HCT116 (cell line): ENCODE data around the gene EIF3M. TPM values are rescaled to one million over a fixed set of nuclear protein-coding genes. Genes with fewer than 3 reads are reported as not detected.

Source experiments
- ATAC-seq: fragments of 200-7000 bp; cut with Tn5 transposase; 2 replicates; pipeline ENCODE4 v1.9.1; 2020; ENCODE audit warnings: mild to moderate bottlenecking, moderate library complexity
- BruUV-seq: library from RNA; stranded (reverse); fragments of 400-500 nt; replicated peaks from 2 replicates; lab custom pipeline; 2021; lab: Mats Ljungman, UMichigan
- CTCF ChIA-PET: fragments of 300-600 bp; sonication (Branson Sonifier 250); formaldehyde crosslinking; loops from one replicate; lab custom pipeline; 2021; ENCODE audit warnings: antibody characterized with exemption; lab: Charles Lee
- POLR2A ChIA-PET: fragments of 300-600, 350-600 bp; sonication (Branson Sonifier 250); formaldehyde crosslinking; loops from one replicate; lab custom pipeline; 2021; ENCODE audit warnings: antibody characterized with exemption; lab: Charles Lee
- RAD21 ChIA-PET, 2 experiments: fragments of 300-600 bp; sonication (Branson Sonifier 250); formaldehyde crosslinking; loops; one replicate each; lab custom pipeline; 2023; ENCODE audit warnings: low total read pairs in 2 of 2; ENCODE audit not compliant: uncharacterized antibody in 2 of 2, unreplicated experiment in 2 of 2, low non-redundant PET in 1 of 2; lab: Charles Lee
- DNase-seq: peaks from one replicate; pipeline ENCODE4 v3.0.0-alpha.2; 2010; ENCODE audit warnings: low read depth, low spot score
- H2AFZ ChIP-seq: fragments of 200-600 bp; shearing (Covaris generic), sonication (generic); 2 replicates; pipeline ENCODE4 v1.6.1; 2017; ENCODE audit warnings: low read depth, mixed run types, mixed read lengths, antibody characterized with exemption, low read length; ENCODE audit not compliant: poor library complexity, severe bottlenecking
- H3K27ac ChIP-seq: 2 replicates; pipeline ENCODE4 v1.5.1; 2012; ENCODE audit warnings: low read depth, low read length
- H3K27me3 ChIP-seq: fragments of 200-600 bp; sonication (generic); 2 replicates; pipeline ENCODE4 v1.6.1; 2016; ENCODE audit warnings: mixed run types, low read length, mixed read lengths; ENCODE audit not compliant: insufficient read depth
- H3K36me3 ChIP-seq, 2 experiments: fragments of 200-500 bp in 1 of 2; fragments of 200-600 bp in 1 of 2; sonication (Bioruptor generic) in 1 of 2; sonication (generic) in 1 of 2; 2 replicates each; pipeline versions ENCODE4 v1.5.1 to v1.6.1; 2014 to 2016; ENCODE audit warnings: low read length in 2 of 2, inconsistent platforms in 1 of 2, mixed read lengths in 1 of 2, mixed run types in 1 of 2; ENCODE audit not compliant: insufficient read depth in 2 of 2, control insufficient read depth in 1 of 2
- H3K4me1 ChIP-seq, 2 experiments: fragments of 200-600 bp in 1 of 2; sonication (generic) in 1 of 2; 2 replicates each; pipeline versions ENCODE4 v1.5.1 to v1.6.1; 2012 to 2017; ENCODE audit warnings: low read length in 2 of 2, inconsistent platforms in 1 of 2, mild to moderate bottlenecking in 1 of 2, mixed read lengths in 1 of 2, mixed run types in 1 of 2, moderate library complexity in 1 of 2; ENCODE audit not compliant: insufficient read depth in 2 of 2, control insufficient read depth in 1 of 2
- H3K4me2 ChIP-seq: fragments of 200-600 bp; sonication (generic); 2 replicates; pipeline ENCODE4 v1.6.1; 2017; ENCODE audit warnings: mixed run types, low read length, mixed read lengths
- H3K4me3 ChIP-seq, 2 experiments: fragments of 200-600 bp in 1 of 2; sonication (generic) in 1 of 2; replicated peaks in 1 of 2; 2 replicates each; pipeline ENCODE4 v1.5.1; 2011 to 2016; ENCODE audit warnings: low read length in 2 of 2, control low read depth in 1 of 2, low read depth in 1 of 2, mild to moderate bottlenecking in 1 of 2, mixed read lengths in 1 of 2, mixed run types in 1 of 2
- H3K79me2 ChIP-seq: fragments of 200-600 bp; sonication (generic); 2 replicates; pipeline ENCODE4 v1.6.1; 2017; ENCODE audit warnings: mild to moderate bottlenecking, mixed run types, low read length, moderate library complexity, mixed read lengths; ENCODE audit not compliant: insufficient read depth
- H3K9ac ChIP-seq: fragments of 200-600 bp; sonication (generic); 2 replicates; pipeline ENCODE4 v1.6.1; 2016; ENCODE audit warnings: low read length, mixed read lengths
- H3K9me2 ChIP-seq: fragments of 200-600 bp; sonication (generic), shearing (Covaris generic); 2 replicates; pipeline ENCODE4 v1.6.1; 2017; ENCODE audit warnings: mixed run types, mild to moderate bottlenecking, moderate library complexity; ENCODE audit not compliant: insufficient read depth
- H3K9me3 ChIP-seq, 2 experiments: fragments of 200-500 bp in 1 of 2; fragments of 200-600 bp in 1 of 2; sonication (Bioruptor generic) in 1 of 2; sonication (generic) in 1 of 2; 2 replicates each; pipeline ENCODE4 v1.6.1; 2014 to 2017; ENCODE audit warnings: low read length in 2 of 2, mixed read lengths in 2 of 2, inconsistent platforms in 1 of 2, low read depth in 1 of 2, mild to moderate bottlenecking in 1 of 2, mixed run types in 1 of 2, moderate library complexity in 1 of 2; ENCODE audit not compliant: control insufficient read depth in 1 of 2, insufficient read depth in 1 of 2
- H4K20me1 ChIP-seq: fragments of 200-600 bp; sonication (generic), shearing (Covaris generic); 2 replicates; pipeline ENCODE4 v1.6.1; 2017; ENCODE audit warnings: mixed run types, mild to moderate bottlenecking, moderate library complexity; ENCODE audit not compliant: insufficient read depth
- CBX3 ChIP-seq: IDR thresholded peaks from 2 replicates; pipeline ENCODE4 v1.6.1; 2012; ENCODE audit warnings: low read depth
- CEBPB ChIP-seq: IDR thresholded peaks from 2 replicates; pipeline ENCODE4 v1.6.1; 2012; ENCODE audit warnings: low read depth
- EGR1 ChIP-seq: IDR thresholded peaks from 2 replicates; pipeline ENCODE4 v1.6.1; 2012; ENCODE audit warnings: low read depth
- EZH2 ChIP-seq: fragments of 200-600 bp; sonication (generic); IDR thresholded peaks from 2 replicates; pipeline ENCODE4 v1.6.1; 2017; ENCODE audit warnings: antibody characterized with exemption, mixed run types
- FOSL1 ChIP-seq: IDR thresholded peaks from 2 replicates; pipeline ENCODE4 v1.6.1; 2012; ENCODE audit warnings: low read depth
- POLR2A ChIP-seq: IDR thresholded peaks from 2 replicates; pipeline ENCODE4 v1.7.0; 2011; ENCODE audit warnings: borderline replicate concordance; ENCODE audit not compliant: insufficient read depth, insufficient read length; ENCODE audit errors: extremely low read depth
- POLR2AphosphoS5 ChIP-seq: IDR thresholded peaks from 2 replicates; pipeline ENCODE4 v1.6.1; 2011; ENCODE audit warnings: mild to moderate bottlenecking, low read depth, low read length, moderate library complexity
- RAD21 ChIP-seq: IDR thresholded peaks from 2 replicates; pipeline ENCODE4 v1.6.1; 2012; ENCODE audit warnings: low read depth, mild to moderate bottlenecking
- SIN3A ChIP-seq: IDR thresholded peaks from 2 replicates; pipeline ENCODE4 v1.6.1; 2012; ENCODE audit warnings: low read depth
- SP1 ChIP-seq: IDR thresholded peaks from 2 replicates; pipeline ENCODE4 v1.6.1; 2012; ENCODE audit warnings: low read depth
- TCF7L2 ChIP-seq: IDR thresholded peaks from 2 replicates; pipeline ENCODE4 v1.7.0; 2011; ENCODE audit warnings: borderline replicate concordance, inconsistent platforms; ENCODE audit not compliant: insufficient read depth, insufficient read length; ENCODE audit errors: extremely low read depth
- YY1 ChIP-seq: IDR thresholded peaks from 2 replicates; pipeline ENCODE4 v1.6.1; 2011; ENCODE audit warnings: low read length, low read depth, moderate library complexity, mild to moderate bottlenecking; ENCODE audit not compliant: insufficient replicate concordance; ENCODE audit errors: extremely low read depth
- ZFX ChIP-seq: fragments of 450-650 bp; IDR thresholded peaks from 2 replicates; pipeline ENCODE4 v1.6.1; 2017
- ZNF274 ChIP-seq: fragments of 200-500 bp; sonication (Bioruptor generic); IDR thresholded peaks from 2 replicates; pipeline ENCODE4 v1.6.1; 2014; ENCODE audit warnings: mild to moderate bottlenecking, low read depth, low read length, inconsistent platforms
- intact Hi-C: fragments of 100-400 bp; cut with micrococcal nuclease; formaldehyde crosslinking; loops from 2 replicates; pipeline ENCODE4 v1.10.0; 2022
- total RNA-seq: library from RNA; stranded (reverse); gene quantifications from one replicate; pipeline ENCODE4 v1.2.1, GENCODE V29; 2021; ENCODE audit not compliant: unreplicated experiment
- TF ChIP-seq, protein P1 (sequence below): IDR thresholded peaks from 2 replicates; pipeline ENCODE4 v1.6.1; 2012
- TF ChIP-seq, protein P2 (sequence below): IDR thresholded peaks from 2 replicates; pipeline ENCODE4 v1.6.1; 2012; ENCODE audit warnings: low read depth
- TF ChIP-seq, protein P3 (sequence below), 3 experiments: fragments of 200-600 bp in 1 of 3; sonication (generic) in 1 of 3; IDR thresholded peaks in 2 of 3; conservative IDR thresholded peaks in 1 of 3; 2 replicates each; pipeline ENCODE4 v1.5.1; 2012 to 2017; ENCODE audit warnings: low read depth in 2 of 3, low read length in 2 of 3, antibody characterized with exemption in 1 of 3, borderline replicate concordance in 1 of 3, control low read depth in 1 of 3, mild to moderate bottlenecking in 1 of 3, mixed read lengths in 1 of 3, mixed run types in 1 of 3, moderate library complexity in 1 of 3; ENCODE audit not compliant: insufficient read depth in 1 of 3
- TF ChIP-seq, protein P4 (sequence below): IDR thresholded peaks from 2 replicates; pipeline ENCODE4 v1.6.1; 2011; ENCODE audit warnings: mild to moderate bottlenecking, low read length, moderate library complexity; ENCODE audit not compliant: insufficient replicate concordance; ENCODE audit errors: extremely low read depth

EIF3M gene
- total RNA-seq, 1 experiment from 2014 or later, result 346 TPM

DNA sequence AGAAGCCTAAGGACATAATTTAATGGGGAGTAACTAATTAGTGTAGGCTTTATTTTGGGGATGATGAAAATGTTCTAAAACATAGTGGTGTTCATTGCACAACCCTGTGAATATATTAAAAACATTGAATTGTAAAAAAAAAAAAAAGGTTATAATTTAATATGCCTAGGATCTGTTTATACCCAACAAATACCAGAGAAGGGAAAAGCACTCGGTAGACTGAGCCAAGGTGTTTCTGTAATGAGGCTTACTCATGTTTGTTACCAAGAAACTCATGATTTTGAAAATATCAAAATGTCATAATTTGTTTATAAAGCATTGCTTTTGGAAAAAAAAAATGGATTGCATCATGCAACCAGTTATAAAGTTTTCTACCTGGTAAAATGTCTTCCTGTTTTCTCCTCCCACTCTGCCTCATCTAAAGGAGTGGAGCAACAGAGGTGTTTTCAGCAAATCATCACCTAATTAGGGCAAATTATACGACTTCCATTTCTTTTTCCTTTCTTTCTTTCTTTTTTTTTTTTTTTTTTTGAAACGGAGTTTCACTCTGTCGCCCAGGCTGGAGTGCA is 14.2 kb upstream of the EIF3M start:
- no peaks in the 10 kb centered on the region for H3K9me2 ChIP-seq
- RAD21 ChIA-PET, result no interaction called here
- TF ChIP-seq ZFX (no peak), TCF7L2 (no peak), YY1 (no peak), RAD21 (no peak), CBX3 (no peak), POLR2A (no peak), EGR1 (no peak), POLR2AphosphoS5 (no peak), ZNF274 (no peak), SIN3A (no peak), FOSL1 (no peak), SP1 (no peak), CEBPB (no peak), EZH2 (no peak)
- TF ChIP-seq, protein P1, sequence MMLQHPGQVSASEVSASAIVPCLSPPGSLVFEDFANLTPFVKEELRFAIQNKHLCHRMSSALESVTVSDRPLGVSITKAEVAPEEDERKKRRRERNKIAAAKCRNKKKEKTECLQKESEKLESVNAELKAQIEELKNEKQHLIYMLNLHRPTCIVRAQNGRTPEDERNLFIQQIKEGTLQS, result no peak
- TF ChIP-seq, protein P2, sequence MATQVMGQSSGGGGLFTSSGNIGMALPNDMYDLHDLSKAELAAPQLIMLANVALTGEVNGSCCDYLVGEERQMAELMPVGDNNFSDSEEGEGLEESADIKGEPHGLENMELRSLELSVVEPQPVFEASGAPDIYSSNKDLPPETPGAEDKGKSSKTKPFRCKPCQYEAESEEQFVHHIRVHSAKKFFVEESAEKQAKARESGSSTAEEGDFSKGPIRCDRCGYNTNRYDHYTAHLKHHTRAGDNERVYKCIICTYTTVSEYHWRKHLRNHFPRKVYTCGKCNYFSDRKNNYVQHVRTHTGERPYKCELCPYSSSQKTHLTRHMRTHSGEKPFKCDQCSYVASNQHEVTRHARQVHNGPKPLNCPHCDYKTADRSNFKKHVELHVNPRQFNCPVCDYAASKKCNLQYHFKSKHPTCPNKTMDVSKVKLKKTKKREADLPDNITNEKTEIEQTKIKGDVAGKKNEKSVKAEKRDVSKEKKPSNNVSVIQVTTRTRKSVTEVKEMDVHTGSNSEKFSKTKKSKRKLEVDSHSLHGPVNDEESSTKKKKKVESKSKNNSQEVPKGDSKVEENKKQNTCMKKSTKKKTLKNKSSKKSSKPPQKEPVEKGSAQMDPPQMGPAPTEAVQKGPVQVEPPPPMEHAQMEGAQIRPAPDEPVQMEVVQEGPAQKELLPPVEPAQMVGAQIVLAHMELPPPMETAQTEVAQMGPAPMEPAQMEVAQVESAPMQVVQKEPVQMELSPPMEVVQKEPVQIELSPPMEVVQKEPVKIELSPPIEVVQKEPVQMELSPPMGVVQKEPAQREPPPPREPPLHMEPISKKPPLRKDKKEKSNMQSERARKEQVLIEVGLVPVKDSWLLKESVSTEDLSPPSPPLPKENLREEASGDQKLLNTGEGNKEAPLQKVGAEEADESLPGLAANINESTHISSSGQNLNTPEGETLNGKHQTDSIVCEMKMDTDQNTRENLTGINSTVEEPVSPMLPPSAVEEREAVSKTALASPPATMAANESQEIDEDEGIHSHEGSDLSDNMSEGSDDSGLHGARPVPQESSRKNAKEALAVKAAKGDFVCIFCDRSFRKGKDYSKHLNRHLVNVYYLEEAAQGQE, result no peak
- TF ChIP-seq, protein P3, sequence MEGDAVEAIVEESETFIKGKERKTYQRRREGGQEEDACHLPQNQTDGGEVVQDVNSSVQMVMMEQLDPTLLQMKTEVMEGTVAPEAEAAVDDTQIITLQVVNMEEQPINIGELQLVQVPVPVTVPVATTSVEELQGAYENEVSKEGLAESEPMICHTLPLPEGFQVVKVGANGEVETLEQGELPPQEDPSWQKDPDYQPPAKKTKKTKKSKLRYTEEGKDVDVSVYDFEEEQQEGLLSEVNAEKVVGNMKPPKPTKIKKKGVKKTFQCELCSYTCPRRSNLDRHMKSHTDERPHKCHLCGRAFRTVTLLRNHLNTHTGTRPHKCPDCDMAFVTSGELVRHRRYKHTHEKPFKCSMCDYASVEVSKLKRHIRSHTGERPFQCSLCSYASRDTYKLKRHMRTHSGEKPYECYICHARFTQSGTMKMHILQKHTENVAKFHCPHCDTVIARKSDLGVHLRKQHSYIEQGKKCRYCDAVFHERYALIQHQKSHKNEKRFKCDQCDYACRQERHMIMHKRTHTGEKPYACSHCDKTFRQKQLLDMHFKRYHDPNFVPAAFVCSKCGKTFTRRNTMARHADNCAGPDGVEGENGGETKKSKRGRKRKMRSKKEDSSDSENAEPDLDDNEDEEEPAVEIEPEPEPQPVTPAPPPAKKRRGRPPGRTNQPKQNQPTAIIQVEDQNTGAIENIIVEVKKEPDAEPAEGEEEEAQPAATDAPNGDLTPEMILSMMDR (IDR thresholded peaks at IDR 0.05 in 2 of 3, conservative IDR thresholded peaks at IDR 0.05 in 1 of 3; ENCODE audit: borderline replicate concordance in 1 of 3, insufficient read depth in 1 of 3, low read depth in 2 of 3, low read length in 2 of 3), result no peak
- TF ChIP-seq, protein P4, sequence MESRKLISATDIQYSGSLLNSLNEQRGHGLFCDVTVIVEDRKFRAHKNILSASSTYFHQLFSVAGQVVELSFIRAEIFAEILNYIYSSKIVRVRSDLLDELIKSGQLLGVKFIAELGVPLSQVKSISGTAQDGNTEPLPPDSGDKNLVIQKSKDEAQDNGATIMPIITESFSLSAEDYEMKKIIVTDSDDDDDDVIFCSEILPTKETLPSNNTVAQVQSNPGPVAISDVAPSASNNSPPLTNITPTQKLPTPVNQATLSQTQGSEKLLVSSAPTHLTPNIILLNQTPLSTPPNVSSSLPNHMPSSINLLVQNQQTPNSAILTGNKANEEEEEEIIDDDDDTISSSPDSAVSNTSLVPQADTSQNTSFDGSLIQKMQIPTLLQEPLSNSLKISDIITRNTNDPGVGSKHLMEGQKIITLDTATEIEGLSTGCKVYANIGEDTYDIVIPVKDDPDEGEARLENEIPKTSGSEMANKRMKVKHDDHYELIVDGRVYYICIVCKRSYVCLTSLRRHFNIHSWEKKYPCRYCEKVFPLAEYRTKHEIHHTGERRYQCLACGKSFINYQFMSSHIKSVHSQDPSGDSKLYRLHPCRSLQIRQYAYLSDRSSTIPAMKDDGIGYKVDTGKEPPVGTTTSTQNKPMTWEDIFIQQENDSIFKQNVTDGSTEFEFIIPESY, result no peak
- H3K79me2 ChIP-seq, result no peaks in the 10 kb centered on the region
- peaks cover 5% of the 10 kb centered on the region; the same call in 1 of the 2 replicates for H3K27me3 ChIP-seq
- H3K4me1 ChIP-seq, result no peaks in the 10 kb centered on the region
- no peaks in the 10 kb centered on the region for H3K36me3 ChIP-seq
- ATAC-seq (no peak), DNase-seq (no peak)
- POLR2A ChIA-PET, result no interaction called here
- H3K27ac ChIP-seq, result no peak overlapping the region
- BruUV-seq, result no TSS peak
- no peak overlapping the region for H3K4me3 ChIP-seq
- CTCF ChIA-PET, result no interaction called here
- H3K4me2 ChIP-seq, result no peak overlapping the region
- no peak overlapping the region for H2AFZ ChIP-seq
- H4K20me1 ChIP-seq, result no peaks in the 10 kb centered on the region
- no peaks in the 10 kb centered on the region for H3K9me3 ChIP-seq
- intact Hi-C loops, result no loop called here
- H3K9ac ChIP-seq, result no peak overlapping the region
